Lower leg skin (tissue), 3 donors: ENCODE data around the gene CDC6.

ENCODE experiments used
- CTCF ChIP-seq, 3 donors: fragments of 450-650 bp; IDR thresholded peaks; one replicate each; pipeline ENCODE4 v1.5.1; 2016; ENCODE audit warnings: antibody characterized with exemption in 3 of 3, mild to moderate bottlenecking in 3 of 3, moderate library complexity in 2 of 3
- POLR2A ChIP-seq, 2 donors: fragments of 450-650 bp; IDR thresholded peaks; one replicate each; pipeline ENCODE4 v1.6.1; 2016 to 2017; ENCODE audit warnings: antibody characterized with exemption in 2 of 2, mild to moderate bottlenecking in 1 of 2, moderate library complexity in 1 of 2

- TF ChIP-seq CTCF (IDR thresholded peaks at IDR 0.05) (no peak), POLR2A (IDR thresholded peaks at IDR 0.05) (no peak)
Measured at GRCh38 chr17:40313668-40314583, 26.2 kb downstream of the CDC6 start.
